ENCODE measurements around the gene SIPA1L3.
A peak's percentile ranks its signal among the peaks of the same experiment; 100 is the strongest.
"Not testable (repeated sequence)": the region's sequence is repeated elsewhere in the genome, so short reads cannot be mapped to it uniquely, and the experiment has no call there.

Gene SIPA1L3

GRCh38 chr19:37906869-37907734, at the start of gene SIPA1L3:
Gene SIPA1L3, plus strand, starts transcription at chr19:37907208. Its CDS starts 174,358 bp downstream, at chr19:38081566.
- TF ChIP-seq, protein P1, sequence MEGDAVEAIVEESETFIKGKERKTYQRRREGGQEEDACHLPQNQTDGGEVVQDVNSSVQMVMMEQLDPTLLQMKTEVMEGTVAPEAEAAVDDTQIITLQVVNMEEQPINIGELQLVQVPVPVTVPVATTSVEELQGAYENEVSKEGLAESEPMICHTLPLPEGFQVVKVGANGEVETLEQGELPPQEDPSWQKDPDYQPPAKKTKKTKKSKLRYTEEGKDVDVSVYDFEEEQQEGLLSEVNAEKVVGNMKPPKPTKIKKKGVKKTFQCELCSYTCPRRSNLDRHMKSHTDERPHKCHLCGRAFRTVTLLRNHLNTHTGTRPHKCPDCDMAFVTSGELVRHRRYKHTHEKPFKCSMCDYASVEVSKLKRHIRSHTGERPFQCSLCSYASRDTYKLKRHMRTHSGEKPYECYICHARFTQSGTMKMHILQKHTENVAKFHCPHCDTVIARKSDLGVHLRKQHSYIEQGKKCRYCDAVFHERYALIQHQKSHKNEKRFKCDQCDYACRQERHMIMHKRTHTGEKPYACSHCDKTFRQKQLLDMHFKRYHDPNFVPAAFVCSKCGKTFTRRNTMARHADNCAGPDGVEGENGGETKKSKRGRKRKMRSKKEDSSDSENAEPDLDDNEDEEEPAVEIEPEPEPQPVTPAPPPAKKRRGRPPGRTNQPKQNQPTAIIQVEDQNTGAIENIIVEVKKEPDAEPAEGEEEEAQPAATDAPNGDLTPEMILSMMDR (IDR thresholded peaks at IDR 0.05; ENCODE audit: low read depth, low read length): no peak
- Histone ChIP-seq H3K27ac (peak within 1 kb of the TSS; percentile 79), H3K27me3 (ENCODE audit: insufficient read depth, low read depth, severe bottlenecking) (no peaks in the 10 kb centered on the region), H3K4me3 (ENCODE audit: low read depth, low read length) (peak within 1 kb of the TSS; percentile 68), H3K9me3 (ENCODE audit: severe bottlenecking) (no peaks in the 10 kb centered on the region), H3K36me3 (peaks cover 4% of the 10 kb centered on the region; the same call in 1 of the 2 replicates)
- peak; percentile 97 for DNase-seq

DNA sequence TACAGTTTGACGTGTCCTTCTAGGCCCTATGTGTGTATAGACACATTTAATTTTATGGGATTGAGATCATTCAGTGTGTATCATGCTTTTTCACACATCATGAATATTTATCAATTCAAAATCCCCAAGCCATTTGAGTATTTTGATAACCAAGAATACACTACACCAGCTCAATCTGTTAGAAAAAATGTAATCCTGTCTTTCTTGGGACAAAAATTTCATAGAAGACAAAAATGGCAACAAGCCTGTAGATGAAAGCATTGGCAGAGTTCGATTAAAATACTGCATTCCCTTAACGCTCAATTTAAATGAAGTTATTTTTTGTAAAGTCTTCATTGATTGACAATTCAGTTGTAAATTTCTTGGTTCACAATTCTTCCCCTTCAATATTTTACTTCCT, 42.5 kb upstream of the SIPA1L3 start:
- Histone ChIP-seq H3K27me3 (ENCODE audit: insufficient read depth, low read depth, severe bottlenecking) (no peaks in the 10 kb centered on the region), H3K9me3 (ENCODE audit: severe bottlenecking) (no peaks in the 10 kb centered on the region), H3K4me3 (ENCODE audit: low read depth, low read length) (no peak overlapping the region), H3K36me3 (no peaks in the 10 kb centered on the region), H3K27ac (no peak overlapping the region)
- DNase-seq: no peak
- TF ChIP-seq, protein P1 (IDR thresholded peaks at IDR 0.05; ENCODE audit: low read depth, low read length): no peak

DNA sequence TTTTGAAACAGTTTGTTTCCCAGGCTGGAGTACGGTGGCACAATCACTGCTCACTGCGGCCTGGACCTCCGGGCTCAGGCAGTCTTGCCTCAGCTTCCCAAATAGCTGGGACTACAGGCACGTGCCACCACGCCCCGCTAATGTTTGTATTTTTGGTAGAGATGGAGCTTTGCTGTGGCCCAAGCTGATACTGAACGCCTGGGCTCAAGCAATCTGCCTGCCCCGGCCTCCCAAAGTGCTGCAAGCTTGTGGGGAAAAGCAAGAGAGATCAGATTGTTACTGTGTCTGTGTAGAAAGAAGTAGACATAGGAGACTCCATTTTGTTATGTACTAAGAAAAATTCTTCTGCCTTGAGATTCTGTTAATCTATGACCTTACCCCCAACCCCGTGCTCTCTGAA, 41.1 kb upstream of the SIPA1L3 start:
- H3K4me3 ChIP-seq (ENCODE audit: low read depth, low read length); H3K36me3 ChIP-seq; DNase-seq; H3K27me3 ChIP-seq (ENCODE audit: insufficient read depth, low read depth, severe bottlenecking); H3K9me3 ChIP-seq (ENCODE audit: severe bottlenecking): not testable (repeated sequence)
- peak overlapping the region; percentile 33; the same call in 1 of the 2 replicates for H3K27ac ChIP-seq

DNA sequence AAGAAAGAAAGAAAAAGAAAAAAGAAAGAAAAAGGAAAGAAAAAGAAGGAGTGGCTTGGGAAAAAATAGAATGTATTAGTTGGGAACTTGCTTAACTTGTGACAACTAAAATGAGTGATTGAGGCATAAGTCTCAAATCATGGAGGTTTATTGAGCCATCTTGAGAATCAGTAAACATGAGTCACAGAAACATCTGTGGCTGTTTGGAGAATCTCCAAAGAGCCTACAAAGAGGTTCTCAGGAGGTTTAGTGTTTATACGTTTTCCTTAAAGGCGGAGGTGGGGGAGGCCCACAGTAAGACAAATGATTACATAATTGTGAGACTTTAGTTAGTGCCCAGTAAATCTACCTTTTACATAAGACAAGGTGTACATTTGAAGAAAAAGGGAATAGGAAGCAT, 39.2 kb upstream of the SIPA1L3 start:
- no peak for DNase-seq
- Histone ChIP-seq H3K4me3 (ENCODE audit: low read depth, low read length) (no peak overlapping the region), H3K27ac (no peak overlapping the region), H3K9me3 (ENCODE audit: severe bottlenecking) (peaks cover 5% of the 10 kb centered on the region), H3K36me3 (no peaks in the 10 kb centered on the region), H3K27me3 (ENCODE audit: insufficient read depth, low read depth, severe bottlenecking) (no peaks in the 10 kb centered on the region)
- TF ChIP-seq, protein P1 (IDR thresholded peaks at IDR 0.05; ENCODE audit: low read depth, low read length): no peak

DNA sequence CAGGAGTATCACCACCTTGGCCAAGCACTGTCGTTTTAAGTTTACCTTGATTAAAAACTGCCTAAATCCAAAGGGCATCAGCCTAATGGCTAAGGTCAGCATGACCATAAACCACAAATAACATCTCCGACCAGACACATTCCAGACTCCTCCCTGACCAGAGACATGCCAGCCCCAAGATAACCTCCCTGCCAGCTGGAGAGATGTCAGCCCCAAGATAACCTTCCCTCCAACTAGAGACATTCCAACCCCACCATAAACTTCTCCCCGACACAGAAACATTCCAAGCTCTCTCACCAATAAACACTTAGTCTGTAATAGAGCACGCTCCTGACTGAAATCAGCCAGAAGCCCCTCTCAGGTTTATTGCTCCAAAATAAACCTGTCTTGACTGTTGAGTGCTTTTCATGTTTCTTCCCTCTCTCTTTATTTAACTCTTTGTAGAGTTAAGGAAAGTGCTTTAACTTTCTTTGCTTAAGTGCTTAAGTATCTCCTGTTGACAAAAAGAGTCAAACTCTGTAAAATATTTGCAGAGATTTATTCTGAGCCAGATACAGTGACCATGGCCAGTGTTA, 37.2 kb upstream of the SIPA1L3 start:
- DNase-seq: no peak
- TF ChIP-seq, protein P1 (IDR thresholded peaks at IDR 0.05; ENCODE audit: low read depth, low read length): no peak
- Histone ChIP-seq H3K36me3 (no peaks in the 10 kb centered on the region), H3K9me3 (ENCODE audit: severe bottlenecking) (peaks cover 5% of the 10 kb centered on the region), H3K27ac (no peak overlapping the region), H3K4me3 (ENCODE audit: low read depth, low read length) (no peak overlapping the region), H3K27me3 (ENCODE audit: insufficient read depth, low read depth, severe bottlenecking) (no peaks in the 10 kb centered on the region)

- H3K27me3 ChIP-seq (ENCODE audit: insufficient read depth, low read depth, severe bottlenecking): no peaks in the 10 kb centered on the region
- no peak for DNase-seq
- H3K36me3 ChIP-seq: no peaks in the 10 kb centered on the region
- peaks cover 5% of the 10 kb centered on the region for H3K9me3 ChIP-seq (ENCODE audit: severe bottlenecking)
- no peak overlapping the region for H3K27ac ChIP-seq
- no peak overlapping the region for H3K4me3 ChIP-seq (ENCODE audit: low read depth, low read length)
- TF ChIP-seq, protein P1 (IDR thresholded peaks at IDR 0.05; ENCODE audit: low read depth, low read length): no peak
Observed at GRCh38 chr19:37872383-37872782, 34.6 kb upstream of the SIPA1L3 start.
